GM10847 (cell line): ENCODE data around the gene SLC25A21.

ENCODE experiments used
- POLR2A ChIP-seq: IDR thresholded peaks from 2 replicates; pipeline ENCODE4 v1.6.1; 2011; ENCODE audit not compliant: insufficient read length; ENCODE audit errors: extremely low read depth

SLC25A21 gene

DNA sequence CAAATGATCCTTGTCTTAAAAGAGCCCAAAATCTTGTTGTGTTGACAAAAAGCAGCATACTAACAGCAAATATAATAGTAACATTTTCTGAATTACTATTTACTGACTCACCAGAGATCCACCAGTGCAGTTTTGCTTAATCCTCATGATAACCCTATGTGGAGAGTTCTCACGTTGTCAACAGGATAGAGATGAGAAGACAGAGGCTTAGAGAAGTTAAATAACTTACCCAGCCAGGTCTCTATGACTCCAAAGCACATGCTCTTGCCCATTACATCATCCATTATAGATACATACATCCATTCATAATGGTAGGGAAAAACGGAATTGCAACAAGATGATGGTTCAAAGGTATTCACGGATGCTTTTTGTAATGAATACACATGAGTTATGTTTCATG lies 398.8 kb downstream of the SLC25A21 start:
- TF ChIP-seq POLR2A, result no peak

DNA sequence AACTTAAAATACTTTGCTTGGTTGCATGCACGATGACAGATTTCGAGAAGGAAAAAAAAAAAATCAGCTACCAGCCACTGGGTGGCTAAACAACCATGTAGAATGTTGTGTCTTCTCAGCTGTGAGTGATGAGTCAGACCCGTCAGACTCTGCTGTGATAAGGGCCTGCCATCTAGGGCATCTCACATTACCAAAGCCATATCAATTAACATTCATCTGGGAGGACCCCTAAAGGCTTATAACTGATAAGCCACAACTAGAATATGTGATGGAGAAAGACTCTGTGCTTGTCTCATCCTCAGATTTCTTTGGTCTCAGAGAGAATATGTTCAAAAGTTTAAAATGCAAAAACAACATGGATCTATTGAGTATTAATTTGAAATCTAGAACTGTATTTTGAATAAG lies 399.3 kb downstream of the SLC25A21 start:
- TF ChIP-seq POLR2A, result no peak

- TF ChIP-seq POLR2A, result no peak
Observed at GRCh38 chr14:36771028-36771640, 401.3 kb downstream of the SLC25A21 start.

- TF ChIP-seq POLR2A, result no peak
Observed at GRCh38 chr14:36768638-36769337, 403.6 kb downstream of the SLC25A21 start.

GRCh38 chr14:36767603-36768281 lies 404.7 kb downstream of the SLC25A21 start:
- TF ChIP-seq POLR2A, result no peak

- no peak for TF ChIP-seq POLR2A
Observed at GRCh38 chr14:36766974-36767373, 405.4 kb downstream of the SLC25A21 start.

- no peak for TF ChIP-seq POLR2A
Observed at GRCh38 chr14:36757734-36758601, 414.4 kb downstream of the SLC25A21 start.

DNA sequence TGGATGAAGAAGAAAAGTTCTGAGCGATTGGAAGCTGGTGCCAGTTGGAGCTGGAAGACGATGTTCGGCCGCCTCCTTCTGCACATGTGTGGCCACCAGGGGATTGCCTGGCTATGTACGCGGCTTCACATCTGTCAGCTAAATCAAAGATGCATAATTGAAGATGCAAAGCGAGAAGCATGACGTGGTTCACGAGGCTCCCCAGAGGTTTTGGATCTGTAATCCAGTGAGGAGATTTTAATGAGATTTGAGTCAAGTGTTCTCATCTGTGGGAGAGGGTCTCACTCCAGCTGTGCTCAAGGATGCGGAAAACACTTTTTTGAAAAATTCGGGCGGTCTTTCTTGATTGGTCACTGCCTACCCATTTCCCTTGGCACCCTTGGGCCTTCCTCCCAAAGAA lies 416.2 kb downstream of the SLC25A21 start:
- no peak for TF ChIP-seq POLR2A

DNA sequence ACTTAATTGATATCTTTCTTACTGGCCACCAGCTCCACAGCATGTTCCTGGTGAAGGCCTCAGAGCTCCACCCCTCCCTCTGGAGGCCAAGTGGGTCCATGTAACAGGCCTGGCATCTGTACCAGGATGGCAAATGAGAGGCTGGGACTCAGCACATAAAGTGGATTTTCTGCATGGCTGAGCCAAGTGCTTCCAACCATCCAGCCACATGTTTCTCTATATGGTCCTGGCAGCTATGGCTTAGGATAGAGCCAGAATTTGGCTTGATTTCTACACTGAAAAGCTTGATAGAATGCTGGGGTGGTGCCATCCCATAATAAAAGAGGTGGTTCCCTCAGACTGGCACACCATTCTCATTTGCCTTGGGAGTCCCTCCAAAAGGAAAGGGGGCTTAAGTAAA lies 416.6 kb downstream of the SLC25A21 start:
- no peak for TF ChIP-seq POLR2A

DNA sequence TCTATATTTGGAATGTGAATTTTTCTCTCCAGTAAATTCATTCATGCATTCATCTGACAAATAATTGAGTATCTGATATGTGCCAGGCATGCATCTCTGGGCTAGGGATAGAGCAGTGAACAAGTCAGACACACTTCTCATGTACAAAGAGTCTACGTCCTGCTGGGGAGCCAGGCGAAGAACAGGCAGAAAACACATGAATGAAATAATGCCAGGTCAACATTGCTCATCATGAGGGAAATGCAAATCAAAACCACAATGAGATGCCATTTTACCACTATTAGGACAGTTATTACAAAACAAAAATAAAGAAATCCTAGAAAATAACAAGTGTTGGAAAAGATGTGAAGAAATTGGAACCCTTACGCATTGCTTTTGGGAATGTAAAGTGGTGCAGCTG lies 420.5 kb downstream of the SLC25A21 start:
- TF ChIP-seq POLR2A, result no peak

DNA sequence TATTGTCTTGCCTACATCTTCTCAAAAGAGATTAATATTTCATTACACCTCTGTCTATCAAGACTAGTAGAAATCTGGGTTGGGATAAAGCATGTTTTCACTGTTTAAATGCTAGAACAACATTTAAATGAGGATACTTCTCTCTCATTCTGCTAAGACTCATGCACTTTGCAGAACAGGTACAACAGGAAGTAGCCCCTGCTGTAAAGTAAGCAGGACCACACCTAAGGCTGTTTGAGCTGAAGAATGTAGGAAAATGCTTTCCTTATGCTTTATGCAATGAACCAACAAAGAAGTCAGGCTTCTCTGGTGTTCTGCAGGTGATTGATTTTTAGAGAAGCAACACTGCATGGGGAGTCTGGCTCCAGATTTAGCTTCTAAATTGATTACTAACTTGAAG lies 421.3 kb downstream of the SLC25A21 start:
- no peak for TF ChIP-seq POLR2A

DNA sequence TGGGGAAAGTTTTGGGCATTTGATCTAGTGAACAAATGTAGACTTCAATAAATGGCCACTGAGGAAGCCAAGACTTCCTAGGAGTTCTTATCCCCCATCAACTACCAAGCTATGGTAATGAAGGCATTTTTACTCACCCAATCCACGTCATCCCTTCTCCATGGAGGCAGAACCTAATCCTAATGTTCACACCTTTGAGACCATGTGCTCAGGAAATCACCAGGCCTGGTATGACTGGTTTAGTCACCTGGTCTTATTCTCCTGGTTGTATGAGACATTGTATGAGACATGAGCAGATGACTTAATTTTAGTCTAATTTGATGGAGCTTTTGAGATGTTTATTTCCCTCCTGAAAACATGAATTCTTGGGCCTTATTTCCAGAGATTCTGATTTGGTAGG lies 422.2 kb downstream of the SLC25A21 start:
- TF ChIP-seq POLR2A, result no peak

DNA sequence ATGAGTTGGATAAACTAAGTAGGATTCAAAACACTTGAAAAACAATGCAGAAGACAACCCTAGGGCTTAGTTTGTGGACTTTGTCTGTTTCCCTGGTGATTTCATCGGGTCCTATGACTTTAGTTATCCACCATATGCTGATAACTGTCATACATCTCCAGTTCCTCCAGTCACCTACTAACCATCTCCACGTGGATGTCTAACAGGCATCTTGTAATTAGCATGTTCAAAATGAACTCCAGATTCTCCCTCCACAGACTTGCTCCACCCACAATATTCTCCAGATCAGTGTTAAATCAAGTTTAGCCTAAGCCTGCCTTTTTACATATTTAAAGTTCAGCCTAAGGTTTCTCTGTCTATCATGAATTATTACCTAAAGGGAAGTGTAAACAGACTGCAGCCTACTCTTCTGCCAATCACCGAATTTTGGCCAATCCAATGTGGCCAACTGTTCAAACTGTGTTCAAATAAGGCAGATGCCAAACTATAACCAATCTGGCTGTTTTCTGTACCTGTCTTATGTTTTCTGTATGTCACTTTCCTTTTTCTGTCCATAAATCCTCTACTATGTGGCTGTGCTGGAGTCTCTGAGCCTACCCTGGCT lies 423.7 kb downstream of the SLC25A21 start:
- TF ChIP-seq POLR2A, result no peak

DNA sequence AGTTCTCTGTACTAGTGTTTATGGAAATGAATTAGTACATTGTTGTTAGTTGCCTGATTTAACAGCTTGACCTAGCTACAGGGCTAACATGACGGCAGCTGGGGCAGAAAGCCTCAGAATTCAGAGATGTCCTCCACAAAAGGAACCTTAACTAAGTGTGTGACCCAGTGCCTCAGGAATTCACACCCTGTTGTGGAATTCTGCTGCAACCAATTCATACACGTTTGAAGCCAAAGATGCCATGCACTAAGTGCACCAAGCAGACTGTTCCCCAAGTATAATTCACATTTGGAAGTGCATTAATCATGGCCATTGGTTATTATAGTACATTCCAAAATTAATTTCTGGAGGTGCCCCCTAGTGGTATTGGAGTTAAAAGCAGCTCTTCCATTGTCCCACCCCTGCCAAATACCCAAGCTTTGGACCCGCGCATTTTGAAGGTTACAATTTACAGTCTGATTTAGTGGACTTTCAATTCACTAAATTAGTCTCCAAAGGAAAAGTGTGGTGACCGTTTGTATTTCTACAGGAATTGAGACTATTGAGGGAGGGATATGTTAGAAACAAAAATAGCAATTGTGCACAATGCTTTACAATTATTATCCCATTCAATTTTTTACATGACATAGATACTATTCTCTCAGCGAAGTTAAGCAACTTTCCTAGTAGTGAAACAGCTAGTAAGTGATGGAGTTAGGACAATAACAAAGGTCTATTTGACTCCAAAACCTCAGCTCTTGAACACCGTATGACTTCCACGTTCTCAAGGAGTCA lies 424.8 kb downstream of the SLC25A21 start:
- TF ChIP-seq POLR2A, result no peak
